SKM-1 (cell line): Measurements from ENCODE around the gene ZSCAN30.

Experiments used
- DNase-seq: peaks from one replicate; lab custom pipeline; 2025; ENCODE audit not compliant: unreplicated experiment; lab: John Stamatoyannopoulos, UW

ZSCAN30 gene

DNA sequence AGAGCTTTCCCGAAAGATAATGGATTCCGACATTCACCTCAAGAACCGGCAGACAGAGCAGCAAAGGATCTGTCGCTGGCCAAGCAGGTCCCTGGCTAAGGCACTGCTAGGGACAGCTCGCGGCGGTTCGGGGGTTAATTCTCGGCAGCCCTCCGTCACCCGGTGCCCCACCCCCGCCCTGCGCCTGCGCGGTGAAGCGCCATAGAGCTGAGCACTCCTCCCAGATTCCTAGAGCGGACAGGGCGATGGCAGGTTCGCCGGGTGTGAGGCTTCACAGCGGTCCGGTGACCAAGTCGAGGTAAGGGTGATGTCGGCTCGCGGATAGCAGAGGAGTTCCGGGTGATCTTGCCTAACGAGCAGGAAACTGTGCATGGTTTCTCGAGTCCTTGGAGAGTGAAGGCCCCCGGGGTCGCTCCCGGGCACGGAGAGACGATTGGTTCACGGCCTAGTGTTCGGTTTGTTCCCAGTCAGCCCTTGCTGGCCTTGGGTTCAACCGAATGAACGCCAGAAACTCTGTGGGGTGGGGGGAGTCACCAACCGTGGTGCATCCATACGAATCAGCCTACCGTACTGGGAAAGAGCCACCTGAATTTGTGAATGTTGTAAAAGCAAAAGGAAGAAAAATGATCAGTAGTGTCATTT lies at the start of gene ZSCAN30:
Gene ZSCAN30 (minus strand): TSS at position 136 of the 642 bp plus-strand sequence. CDS start 25,877 bp downstream, outside the sequence.
- peak; percentile 83 for DNase-seq

DNA sequence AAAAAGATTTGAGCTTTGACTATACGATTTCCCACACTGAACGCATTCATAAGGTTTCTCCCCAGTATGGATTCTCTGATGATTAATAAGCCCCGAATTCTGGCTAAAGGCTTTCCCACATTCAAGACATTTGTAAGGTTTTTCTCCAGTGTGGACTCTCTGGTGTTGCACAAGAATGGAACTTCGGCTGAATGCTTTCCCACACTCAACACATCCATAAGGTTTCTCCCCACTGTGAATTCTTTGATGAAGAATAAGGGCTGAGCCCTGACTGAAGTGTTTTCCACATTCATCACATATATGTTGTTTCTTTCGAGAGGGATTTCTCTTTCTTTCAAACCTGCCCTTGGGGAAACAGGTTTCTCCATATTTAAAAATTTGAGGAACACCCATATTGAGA lies 47.3 kb upstream of the ZSCAN30 start:
- DNase-seq: no peak

DNA sequence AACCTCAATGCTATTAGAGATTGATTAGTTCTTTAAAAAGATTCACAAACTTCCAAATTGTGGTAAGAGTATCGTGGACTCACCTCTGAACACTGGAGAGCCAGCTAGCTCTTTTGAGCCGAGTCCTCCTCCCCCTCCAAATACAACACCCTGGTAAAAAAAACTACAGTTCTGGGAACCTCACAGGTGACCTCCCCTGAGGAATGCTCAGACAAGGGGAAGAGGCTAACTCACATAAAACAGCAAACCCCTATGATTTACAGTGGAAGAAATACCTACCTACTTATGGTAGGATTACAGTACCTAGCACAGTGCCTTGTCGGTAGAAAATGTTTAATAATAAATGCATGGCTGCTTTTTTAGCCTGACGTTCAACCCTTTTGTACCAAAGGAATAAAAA lies 45.8 kb upstream of the ZSCAN30 start:
- no peak for DNase-seq

DNA sequence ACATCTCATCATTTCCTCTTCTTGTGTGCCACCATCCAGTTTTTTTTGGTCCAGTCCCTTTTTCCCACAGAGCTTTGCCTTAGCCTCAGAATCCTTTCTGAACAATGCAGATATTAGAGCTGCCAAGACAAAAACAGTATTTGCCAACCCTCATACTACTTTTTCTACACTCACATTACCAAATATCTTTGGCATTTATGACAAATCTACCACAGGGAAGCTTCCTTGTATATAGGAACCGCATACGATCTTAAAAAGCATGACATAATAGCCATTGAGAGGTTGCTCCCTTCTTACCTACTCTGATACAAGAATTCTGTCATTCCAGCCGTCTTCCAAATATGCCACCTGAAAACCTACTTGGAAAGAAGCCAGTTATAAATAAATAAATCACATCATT lies 44.8 kb upstream of the ZSCAN30 start:
- DNase-seq: no peak

DNA sequence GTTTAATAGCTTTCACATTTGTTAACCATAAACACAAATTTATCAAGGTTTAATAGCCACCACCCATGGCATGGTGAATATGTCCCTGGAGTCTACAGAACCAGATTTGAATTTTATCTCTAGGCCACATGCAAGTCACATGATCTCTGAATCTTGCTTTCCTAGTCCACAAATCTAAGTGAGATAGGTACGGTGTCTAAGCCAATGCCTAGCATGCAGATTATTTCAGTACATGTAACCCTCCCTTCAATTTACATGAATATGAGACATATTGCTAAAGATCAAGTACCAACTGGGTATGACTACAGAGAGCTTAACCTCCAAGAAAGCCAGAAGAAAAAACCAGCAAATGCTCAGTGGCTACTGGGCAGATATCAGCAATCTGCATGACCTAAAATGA lies 44.2 kb upstream of the ZSCAN30 start:
- DNase-seq: no peak

DNA sequence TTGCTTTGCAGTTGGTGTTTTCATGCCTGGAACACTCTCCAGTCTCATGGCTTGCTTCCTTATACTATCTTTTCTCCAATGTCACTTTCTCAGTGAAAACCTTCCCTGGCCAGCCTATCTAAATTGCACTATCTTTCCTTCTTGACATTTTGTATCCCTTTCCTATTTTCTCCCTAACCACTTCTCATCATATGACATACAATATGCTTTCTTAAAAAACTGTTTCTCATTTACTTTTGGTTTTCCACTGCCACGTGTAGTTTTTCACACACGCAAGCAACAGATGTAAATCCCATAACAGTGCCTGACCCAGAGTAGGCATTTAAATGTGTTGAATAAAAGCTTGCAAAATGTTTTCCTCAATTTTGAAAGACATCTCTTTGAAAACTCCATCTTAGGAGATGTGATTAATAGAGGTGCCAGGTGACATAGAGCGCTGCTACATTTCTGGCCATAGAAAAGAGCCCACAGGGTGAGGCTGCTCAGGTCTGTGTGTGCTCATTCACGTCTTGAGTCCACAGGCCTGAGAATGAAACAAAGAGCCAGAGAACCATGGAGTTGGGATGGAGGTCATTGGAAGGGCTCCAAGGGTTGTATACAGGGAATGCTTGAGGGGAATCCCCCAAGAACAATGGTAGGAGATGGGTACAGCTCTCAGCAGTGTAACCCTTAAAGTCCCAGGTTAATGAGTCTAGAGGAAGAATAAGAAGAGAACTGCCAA lies 41.5 kb upstream of the ZSCAN30 start:
- no peak for DNase-seq

DNA sequence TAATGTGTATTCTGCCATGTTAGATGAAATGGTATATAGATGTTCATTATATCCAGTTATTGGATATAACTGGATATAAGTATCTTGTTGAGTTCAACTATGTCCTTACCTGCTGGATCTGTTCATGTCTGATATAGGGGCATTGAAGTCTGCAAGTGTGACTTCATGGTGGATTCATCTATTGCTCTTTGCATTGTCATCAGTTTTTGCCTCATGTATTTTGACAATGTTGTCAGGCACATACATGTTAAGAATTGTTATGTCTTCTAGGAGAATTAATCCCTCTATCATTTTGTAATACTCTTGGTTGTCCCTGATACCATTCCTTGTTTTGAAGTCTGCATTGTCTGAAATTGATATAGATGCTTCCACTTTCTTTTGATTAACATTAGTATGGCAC lies 38.8 kb upstream of the ZSCAN30 start:
- DNase-seq: no peak

DNA sequence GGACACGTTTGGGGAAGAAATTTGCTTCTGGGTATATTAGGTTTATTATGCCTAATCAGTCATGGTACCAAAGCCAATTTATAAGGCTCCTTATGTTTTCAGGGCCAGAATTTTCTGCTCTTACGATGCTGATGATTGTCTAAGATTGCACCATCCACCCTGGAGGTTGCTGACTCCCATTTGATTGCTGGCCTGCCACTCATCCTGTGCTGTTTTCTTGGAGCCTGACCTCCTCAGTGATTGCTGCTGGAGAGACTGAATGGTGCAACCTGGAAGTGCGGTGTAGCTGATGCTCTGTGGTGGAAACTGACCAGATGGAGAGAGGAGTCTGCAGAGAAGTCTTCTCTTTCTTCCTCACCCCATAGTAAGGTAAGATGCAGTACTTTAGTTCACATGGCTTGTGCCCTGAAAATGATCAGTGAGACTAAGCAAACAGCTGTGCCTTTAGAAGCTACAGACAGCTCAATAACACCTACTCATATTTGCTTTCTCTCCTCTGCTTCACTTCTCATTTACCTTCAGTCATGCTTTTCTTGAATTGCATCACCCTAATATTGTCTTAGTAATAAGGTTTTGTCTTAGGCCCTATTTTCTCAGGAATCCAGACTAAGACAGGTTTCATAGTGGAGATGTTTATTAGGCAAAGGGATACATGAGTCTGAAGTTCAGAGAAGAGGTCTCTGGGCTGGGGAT lies 36.8 kb upstream of the ZSCAN30 start:
- DNase-seq: no peak

DNA sequence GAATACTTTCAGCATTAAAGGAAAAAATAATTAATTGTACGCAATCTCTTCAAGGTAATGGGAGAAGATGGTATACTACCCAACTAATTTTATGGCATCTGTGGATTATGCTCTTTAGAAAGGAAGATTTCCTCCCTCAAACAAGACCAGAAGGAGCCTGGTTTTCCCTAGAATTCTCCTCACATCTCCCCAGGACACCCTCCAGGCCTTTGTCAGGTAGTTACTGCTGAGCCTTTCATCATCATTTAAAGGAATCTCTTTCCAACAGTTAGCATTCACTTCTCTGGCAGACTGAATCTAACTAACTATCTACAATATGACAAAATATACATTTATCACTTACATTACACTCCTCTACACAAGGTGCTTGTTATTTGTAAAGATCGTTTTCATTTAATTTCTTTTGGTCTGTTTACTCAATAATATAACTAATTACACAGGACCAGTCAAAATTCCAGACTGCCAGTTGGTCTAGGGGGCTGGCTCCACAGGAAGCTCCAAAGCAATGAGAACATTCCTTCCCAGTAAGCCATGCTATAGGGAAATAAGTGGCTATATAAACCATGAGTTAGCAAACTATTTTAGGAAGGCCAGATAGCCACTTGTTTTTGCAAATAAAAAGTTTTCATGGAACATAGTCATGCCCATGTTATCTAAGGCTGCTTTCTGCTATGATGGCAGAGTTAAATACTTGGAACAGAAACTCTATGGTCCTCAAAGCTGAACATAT lies 35.1 kb upstream of the ZSCAN30 start:
- DNase-seq: no peak

DNA sequence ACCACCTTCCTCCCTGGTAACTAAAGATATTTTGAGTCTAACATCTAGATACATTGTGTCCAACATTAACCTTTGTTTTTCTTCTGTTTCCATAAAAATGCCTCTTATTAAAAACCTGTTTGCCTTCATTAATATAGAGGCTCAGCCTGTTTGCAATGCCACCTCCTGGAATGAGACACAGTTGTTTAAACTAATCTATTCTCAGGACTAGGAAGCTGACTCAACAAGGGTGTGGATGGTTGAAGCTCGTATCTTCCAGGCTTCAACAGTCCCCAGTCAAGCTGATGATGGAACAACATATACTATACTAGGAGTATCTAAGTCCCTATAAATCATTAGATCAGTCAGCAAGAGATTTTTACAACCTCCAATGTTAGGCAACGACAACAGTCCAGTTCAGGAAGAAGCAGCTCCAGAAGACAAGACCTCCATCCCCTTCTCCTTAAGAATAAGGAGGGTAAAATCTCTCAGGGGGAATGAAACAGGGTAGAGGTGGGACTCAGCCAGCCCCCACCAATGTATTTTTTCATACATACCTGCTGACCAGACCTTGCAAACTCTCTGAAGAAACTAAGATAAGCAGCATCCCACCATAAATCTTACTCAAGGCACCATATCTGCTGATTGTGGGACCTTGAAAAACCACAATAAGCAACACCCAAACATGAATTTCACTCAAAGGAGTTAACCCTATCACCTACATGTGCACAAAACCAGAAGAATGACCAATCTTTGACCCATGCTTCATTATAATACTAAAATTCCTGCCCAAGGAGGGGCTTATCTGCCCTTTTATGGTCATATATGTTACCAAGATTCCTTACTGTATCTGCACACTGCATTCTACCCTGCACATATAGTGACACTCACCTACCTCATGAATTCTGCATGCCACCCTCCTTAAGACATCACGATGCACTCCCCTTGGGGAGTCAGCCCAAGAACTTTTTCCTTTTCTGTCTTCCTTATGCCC lies 32.7 kb upstream of the ZSCAN30 start:
- DNase-seq: no peak

DNA sequence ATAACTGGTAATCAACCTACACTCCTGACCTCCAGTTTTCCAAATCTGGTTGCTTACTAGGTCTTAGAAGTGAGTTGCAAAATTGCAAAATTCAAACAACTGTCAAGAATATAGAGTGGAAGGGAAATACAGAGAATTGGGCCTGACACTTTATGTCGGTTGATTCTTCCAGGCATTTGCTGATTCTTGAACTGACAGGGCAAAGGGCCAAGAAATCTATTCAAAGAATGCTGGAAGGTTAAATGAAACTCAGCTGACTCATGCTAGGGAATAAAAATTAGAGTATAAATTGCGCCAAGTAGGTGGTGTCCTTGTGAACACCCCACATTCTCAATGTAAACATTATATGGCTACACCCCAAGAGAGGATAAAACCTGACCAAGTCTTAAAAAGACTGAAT lies 21.5 kb upstream of the ZSCAN30 start:
- DNase-seq: no peak

DNA sequence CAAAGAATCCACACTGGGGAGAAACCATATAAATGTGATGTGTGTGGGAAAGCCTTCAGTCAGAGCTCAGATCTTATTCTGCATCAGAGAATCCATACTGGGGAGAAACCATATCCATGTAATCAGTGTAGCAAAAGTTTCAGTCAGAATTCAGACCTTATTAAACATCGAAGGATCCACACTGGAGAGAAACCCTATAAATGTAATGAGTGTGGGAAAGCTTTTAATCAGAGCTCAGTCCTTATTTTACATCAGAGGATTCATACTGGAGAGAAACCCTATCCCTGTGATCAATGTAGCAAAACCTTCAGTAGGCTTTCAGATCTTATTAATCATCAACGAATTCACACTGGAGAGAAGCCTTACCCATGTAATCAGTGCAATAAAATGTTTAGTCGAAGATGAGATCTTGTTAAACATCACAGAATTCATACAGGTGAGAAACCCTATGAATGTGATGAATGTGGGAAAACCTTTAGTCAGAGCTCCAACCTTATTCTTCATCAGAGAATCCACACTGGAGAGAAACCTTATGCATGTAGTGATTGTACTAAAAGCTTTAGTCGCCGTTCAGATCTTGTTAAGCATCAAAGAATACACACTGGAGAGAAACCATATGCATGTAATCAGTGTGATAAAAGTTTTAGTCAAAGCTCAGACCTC lies 16.7 kb upstream of the ZSCAN30 start:
- no peak for DNase-seq

DNA sequence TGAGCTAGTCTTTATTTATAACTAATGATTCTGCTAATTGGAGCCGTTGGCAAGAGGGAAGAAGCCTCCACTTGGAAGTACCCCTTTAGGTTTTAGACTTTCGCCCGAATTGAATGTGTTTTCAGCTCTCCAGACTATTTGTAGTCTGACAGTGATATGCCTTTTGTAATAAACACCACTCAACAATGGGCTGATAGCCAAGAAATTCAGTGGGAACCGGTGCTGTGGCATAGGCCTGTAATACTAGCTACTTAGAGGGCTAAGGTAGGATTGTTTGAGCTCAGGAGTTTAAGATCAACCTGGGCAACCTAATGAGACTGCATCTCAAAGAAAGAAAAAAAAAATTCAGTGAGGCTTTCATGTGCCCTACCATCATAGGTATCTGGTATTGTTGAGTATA lies 13.6 kb upstream of the ZSCAN30 start:
- DNase-seq: no peak

DNA sequence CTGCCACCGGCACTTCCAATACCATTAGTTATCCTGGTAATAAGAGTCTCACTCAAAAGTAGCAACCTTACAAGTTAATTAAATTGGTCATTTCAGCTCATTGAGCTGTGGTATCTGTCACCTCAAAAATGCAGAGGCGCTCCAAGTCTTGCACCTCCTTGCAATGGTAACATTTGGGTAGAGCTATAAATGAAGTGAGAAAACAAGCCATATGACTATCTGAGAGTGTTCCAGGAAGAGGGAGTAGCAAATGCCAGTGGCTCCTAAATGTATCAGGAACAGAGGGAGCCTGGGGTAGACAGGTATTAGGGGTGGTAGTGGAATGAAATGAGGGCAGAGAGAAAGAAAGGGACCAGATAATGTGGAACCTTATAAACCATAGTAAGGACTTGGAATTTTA lies 6.0 kb upstream of the ZSCAN30 start:
- no peak for DNase-seq

DNA sequence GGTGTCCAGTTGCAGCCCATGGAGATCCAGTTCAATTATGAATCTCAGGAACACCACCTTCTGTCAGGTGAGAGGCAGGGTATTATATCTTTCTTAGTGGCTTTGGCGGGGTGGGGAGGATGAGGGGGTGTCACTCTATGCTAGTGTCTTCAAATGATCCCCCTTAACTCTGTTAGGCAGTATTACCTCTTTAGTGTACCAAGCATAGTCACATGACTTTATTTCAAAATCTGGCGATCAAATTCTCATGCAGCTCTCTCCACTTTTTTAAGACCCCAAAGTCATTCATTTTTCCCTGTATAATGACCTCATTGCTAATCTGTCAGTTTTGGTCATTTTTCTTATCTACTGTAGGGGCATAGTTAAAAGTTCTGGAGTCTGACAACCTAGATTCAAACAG lies 1.1 kb upstream of the ZSCAN30 start:
- no peak for DNase-seq

DNA sequence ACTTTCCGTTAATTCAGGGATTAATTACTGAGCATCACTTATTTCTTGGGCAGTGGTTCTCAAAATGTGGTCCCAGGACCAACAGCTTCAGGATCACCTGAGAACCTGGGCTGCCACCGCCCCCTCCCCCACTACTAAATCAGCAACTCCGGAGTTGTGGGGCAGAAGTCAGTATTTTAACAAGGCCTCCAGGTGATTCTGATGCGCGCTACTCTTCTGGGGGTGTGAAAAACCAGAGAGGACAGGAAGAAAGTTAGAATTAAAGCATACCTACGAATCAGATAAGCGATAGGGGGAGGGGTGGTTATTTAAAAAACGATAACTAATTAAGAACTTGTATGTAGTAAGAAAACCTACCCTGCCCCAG lies 319 bp downstream of the ZSCAN30 start:
- no peak for DNase-seq

DNA sequence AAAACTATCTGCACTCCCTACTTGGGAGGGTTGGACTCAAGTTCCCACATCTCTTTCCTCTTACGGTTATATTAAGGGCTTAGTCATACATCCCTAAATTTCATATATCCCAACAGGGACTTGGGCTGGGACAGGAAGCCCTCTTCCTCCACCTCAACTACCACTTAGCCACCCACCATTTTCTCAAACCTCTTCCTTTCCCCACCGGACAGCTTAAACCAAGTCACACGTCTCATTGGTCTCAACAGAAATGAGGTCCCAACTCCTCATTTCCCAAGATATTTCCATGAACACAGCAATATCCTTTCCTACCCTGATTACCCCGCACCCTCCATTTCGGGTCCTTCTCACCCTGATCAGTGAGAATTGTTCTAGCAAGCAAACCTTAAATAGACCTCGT lies 736 bp downstream of the ZSCAN30 start:
- DNase-seq: no peak

DNA sequence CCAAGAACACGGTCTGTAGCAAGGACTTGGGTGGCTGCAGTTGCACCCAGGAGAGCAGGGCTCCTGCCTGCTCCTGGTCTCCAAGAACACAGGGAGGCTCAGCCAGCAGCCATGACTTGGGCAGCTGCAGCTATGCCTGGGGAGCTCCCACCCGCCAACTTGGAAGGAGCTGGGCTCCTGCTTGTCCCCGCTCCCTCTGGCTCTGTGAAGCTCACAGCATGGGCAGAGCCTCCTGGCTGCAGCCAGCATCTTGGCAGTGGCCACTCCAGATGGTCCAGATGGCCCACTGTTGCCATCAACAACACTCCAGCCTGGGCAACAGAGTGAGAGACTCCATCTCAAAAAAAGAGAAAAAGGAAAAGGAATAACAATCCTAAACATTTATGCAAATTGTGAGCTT lies 5.2 kb downstream of the ZSCAN30 start:
- DNase-seq: no peak

DNA sequence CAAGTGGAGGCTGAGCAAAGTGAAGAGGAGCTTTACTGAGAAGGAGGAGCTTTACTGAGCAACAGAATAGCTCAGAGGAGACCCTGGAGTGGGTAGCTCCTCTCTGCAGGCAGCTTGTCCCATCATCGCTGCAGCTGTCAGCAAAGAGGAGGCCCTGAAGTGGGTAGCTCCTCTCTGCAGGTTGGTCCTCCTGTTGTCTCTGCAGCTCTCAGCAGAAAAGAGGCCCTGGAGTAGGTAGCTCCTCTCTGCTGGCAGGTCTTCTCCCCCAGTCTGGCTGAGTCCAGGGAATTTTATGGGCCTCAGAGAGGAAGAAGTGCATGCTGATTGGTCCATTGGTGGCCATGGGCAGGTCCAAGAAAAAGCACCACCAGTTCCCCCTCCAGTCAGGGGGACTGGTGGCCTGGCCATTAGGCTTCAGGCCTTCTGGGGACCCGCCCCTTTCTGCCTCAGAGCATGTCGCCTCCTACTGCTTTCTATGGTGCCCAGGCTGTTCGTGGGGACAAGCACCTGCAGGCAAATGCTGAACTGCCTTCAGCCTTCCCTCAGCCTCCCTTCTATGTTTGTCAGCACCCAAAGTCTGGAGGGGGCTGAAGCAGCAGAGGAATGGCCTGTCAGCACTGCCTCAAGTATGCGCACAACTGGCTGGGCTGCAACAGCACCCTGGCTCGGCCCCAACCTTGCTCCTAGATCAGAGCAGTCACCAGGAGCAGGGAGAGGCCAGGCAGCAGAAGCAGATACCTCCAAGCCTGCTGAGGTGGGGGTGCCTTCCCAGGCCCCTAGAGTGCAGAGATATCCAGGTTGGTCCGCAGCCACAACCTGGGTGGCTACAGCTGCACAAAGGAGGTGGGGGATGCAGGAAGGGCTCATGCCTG lies 5.9 kb downstream of the ZSCAN30 start:
- DNase-seq: no peak
